ENCODE measurements around the gene GPR137. TPM values are rescaled to one million over a fixed set of nuclear protein-coding genes. Genes with fewer than 3 reads are reported as not detected.

The GPR137 gene
- total and polyA plus RNA-seq, 2 donors from 2014 or later = 44.0 to 48.4 TPM

GRCh38 chr11:64291752-64292459, 6.3 kb downstream of the GPR137 start:
- TF ChIP-seq CTCF (IDR thresholded peaks at IDR 0.05; ENCODE audit: borderline replicate concordance, extremely low read depth, insufficient read depth) = no peak
- Histone ChIP-seq H3K9me3 (ENCODE audit: control insufficient read depth in 2 of 3, insufficient read depth in 1 of 3, low read length in 3 of 3) (no peaks in the 10 kb centered on the region), H3K9ac (ENCODE audit: low read length in 3 of 3) (no peak overlapping the region), H3K27ac (ENCODE audit: low read depth in 2 of 2, low read length in 2 of 2) (no peak overlapping the region), H3K36me3 (ENCODE audit: control insufficient read depth in 2 of 3, insufficient read depth in 3 of 3, low read length in 3 of 3) (no peaks in the 10 kb centered on the region), H3K4me3 (ENCODE audit: low read length in 3 of 3) (no peak overlapping the region), H3K27me3 (ENCODE audit: control insufficient read depth, insufficient read depth, low read length) (peaks cover 34% of the 10 kb centered on the region), H3K4me1 (ENCODE audit: control insufficient read depth in 2 of 3, insufficient read depth in 2 of 3, low read depth in 1 of 3, low read length in 3 of 3) (peaks cover 0 to 3% (median 0%) of the 10 kb centered on the region in 3 donors)
- DNase-seq = peak in 1 of 5 donors; percentile 49
- no peak for FAIRE-seq
- intact Hi-C loops (cut with DNase I) = no loop called here

- H3K4me1 ChIP-seq (ENCODE audit: control insufficient read depth in 2 of 3, insufficient read depth in 2 of 3, low read depth in 1 of 3, low read length in 3 of 3) = peaks cover 0 to 3% (median 0%) of the 10 kb centered on the region in 3 donors
- H3K9me3 ChIP-seq (ENCODE audit: control insufficient read depth in 2 of 3, insufficient read depth in 1 of 3, low read length in 3 of 3) = no peaks in the 10 kb centered on the region
- intact Hi-C loops (cut with DNase I) = no loop called here
- H3K4me3 ChIP-seq (ENCODE audit: low read length in 3 of 3) = no peak overlapping the region
- TF ChIP-seq CTCF (IDR thresholded peaks at IDR 0.05; ENCODE audit: borderline replicate concordance, extremely low read depth, insufficient read depth) = no peak
- peaks cover 39% of the 10 kb centered on the region for H3K27me3 ChIP-seq (ENCODE audit: control insufficient read depth, insufficient read depth, low read length)
- no peaks in the 10 kb centered on the region for H3K36me3 ChIP-seq (ENCODE audit: control insufficient read depth in 2 of 3, insufficient read depth in 3 of 3, low read length in 3 of 3)
- no peak overlapping the region for H3K9ac ChIP-seq (ENCODE audit: low read length in 3 of 3)
- DNase-seq (no peak), FAIRE-seq (no peak)
- H3K27ac ChIP-seq (ENCODE audit: low read depth in 2 of 2, low read length in 2 of 2) = no peak overlapping the region
Observed at GRCh38 chr11:64292460-64293254, 7.0 kb downstream of the GPR137 start.

- peaks cover 47% of the 10 kb centered on the region for H3K27me3 ChIP-seq (ENCODE audit: control insufficient read depth, insufficient read depth, low read length)
- no peak overlapping the region for H3K27ac ChIP-seq (ENCODE audit: low read depth in 2 of 2, low read length in 2 of 2)
- intact Hi-C loops (cut with DNase I) = no loop called here
- H3K36me3 ChIP-seq (ENCODE audit: control insufficient read depth in 2 of 3, insufficient read depth in 3 of 3, low read length in 3 of 3) = no peaks in the 10 kb centered on the region
- H3K9me3 ChIP-seq (ENCODE audit: control insufficient read depth in 2 of 3, insufficient read depth in 1 of 3, low read length in 3 of 3) = no peaks in the 10 kb centered on the region
- no peak overlapping the region for H3K9ac ChIP-seq (ENCODE audit: low read length in 3 of 3)
- H3K4me3 ChIP-seq (ENCODE audit: low read length in 3 of 3) = no peak overlapping the region
- no peak for FAIRE-seq
- peaks cover 0 to 11% (median 0%) of the 10 kb centered on the region in 3 donors for H3K4me1 ChIP-seq (ENCODE audit: control insufficient read depth in 2 of 3, insufficient read depth in 2 of 3, low read depth in 1 of 3, low read length in 3 of 3)
- DNase-seq = no peak
- no peak for TF ChIP-seq CTCF (IDR thresholded peaks at IDR 0.05; ENCODE audit: borderline replicate concordance, extremely low read depth, insufficient read depth)
Observed at GRCh38 chr11:64294774-64295173, 9.1 kb downstream of the GPR137 start.

Data from kidney (tissue), 14 donors.